NCI-H2029 (cell line): Measurements from ENCODE around the gene CHD6.
A peak's percentile ranks its signal among the peaks of the same experiment; 100 is the strongest.

ENCODE experiments used
- DNase-seq: peaks from one replicate; lab custom pipeline; 2025; lab: John Stamatoyannopoulos, UW

Gene CHD6

GRCh38 chr20:41617902-41618806 is at the start of gene CHD6:
CHD6 (minus strand) TSS chr20:41618377; CDS start chr20:41551337, 67,040 bp downstream.
- DNase-seq, result peak; percentile 99

- no peak for DNase-seq
Measured at GRCh38 chr20:41664584-41664983, 46.4 kb upstream of the CHD6 start.

GRCh38 chr20:41657655-41658054 is 39.5 kb upstream of the CHD6 start:
- DNase-seq, result no peak

GRCh38 chr20:41655962-41656618 is 37.9 kb upstream of the CHD6 start:
- DNase-seq, result peak; percentile 32

GRCh38 chr20:41654884-41655283 is 36.7 kb upstream of the CHD6 start:
- DNase-seq, result no peak

- peak; percentile 98 for DNase-seq
Measured at GRCh38 chr20:41654292-41654691, 36.1 kb upstream of the CHD6 start.

- DNase-seq, result peak; percentile 97
Measured at GRCh38 chr20:41650231-41650948, 32.2 kb upstream of the CHD6 start.

GRCh38 chr20:41649489-41649888 is 31.3 kb upstream of the CHD6 start:
- peak; percentile 68 for DNase-seq

GRCh38 chr20:41645372-41645771 is 27.2 kb upstream of the CHD6 start:
- no peak for DNase-seq

GRCh38 chr20:41643504-41643938 is 25.3 kb upstream of the CHD6 start:
- peak; percentile 85 for DNase-seq

- no peak for DNase-seq
Measured at GRCh38 chr20:41639630-41640029, 21.5 kb upstream of the CHD6 start.

GRCh38 chr20:41638456-41638855 is 20.3 kb upstream of the CHD6 start:
- DNase-seq, result no peak

GRCh38 chr20:41635158-41635557 is 17.0 kb upstream of the CHD6 start:
- no peak for DNase-seq

- DNase-seq, result no peak
Measured at GRCh38 chr20:41632896-41633295, 14.7 kb upstream of the CHD6 start.

GRCh38 chr20:41631826-41632225 is 13.6 kb upstream of the CHD6 start:
- no peak for DNase-seq

GRCh38 chr20:41630846-41631245 is 12.7 kb upstream of the CHD6 start:
- DNase-seq, result no peak

GRCh38 chr20:41627611-41628244 is 9.6 kb upstream of the CHD6 start:
- DNase-seq, result no peak

- DNase-seq, result no peak
Measured at GRCh38 chr20:41627001-41627495, 8.9 kb upstream of the CHD6 start.

GRCh38 chr20:41623625-41624375 is 5.6 kb upstream of the CHD6 start:
- DNase-seq, result no peak

- no peak for DNase-seq
Measured at GRCh38 chr20:41622584-41622983, 4.4 kb upstream of the CHD6 start.

GRCh38 chr20:41621971-41622370 is 3.8 kb upstream of the CHD6 start:
- DNase-seq, result no peak
